H1 (cell line): ENCODE results near the gene CENPX. TPM values are rescaled to one million over a fixed set of nuclear protein-coding genes. Genes with fewer than 3 reads are reported as not detected.

Experiments
- CBX5 ChIP-seq: fragments of 300-800, 300-1000 bp; sonication (generic); IDR thresholded peaks from 2 replicates; pipeline ENCODE4 v1.7.1; 2016; ENCODE audit warnings: antibody characterized with exemption, low read length, low read depth
- TEAD4 ChIP-seq: IDR thresholded peaks from 2 replicates; pipeline ENCODE4 v1.6.1; 2012; ENCODE audit warnings: low read depth, low read length, inconsistent platforms, mixed read lengths
- polyA plus RNA-seq, 7 experiments: library from polyadenylated mRNA; depleted of rRNA in 3 of 7; stranded (reverse) in 5 of 7; unstranded in 2 of 7; fragments of >200 nt in 5 of 7; fragments of 200-250 nt in 2 of 7; gene quantifications; 1 replicate in 5 of 7; 2 replicates in 1 of 7; 4 replicates in 1 of 7; pipeline versions ENCODE4 v1.2.1 to v1.2.3, GENCODE V29; 2011 to 2013; ENCODE audit warnings: missing spikeins in 2 of 7, mixed read lengths in 2 of 7
- total RNA-seq: library from RNA; stranded (reverse); fragmentation: NEBNext Ultra II Directional; extraction: Animal tissue kit (Norgen Biotek cat#: 25700); gene quantifications from 2 replicates; pipeline ENCODE4 v1.2.1, GENCODE V29; 2021

Gene CENPX
- total and polyA plus RNA-seq, 2 of the 8 experiments (the other 6 are each of a cell fraction or from before 2014, with no cell fraction given): 116 to 122 TPM

DNA sequence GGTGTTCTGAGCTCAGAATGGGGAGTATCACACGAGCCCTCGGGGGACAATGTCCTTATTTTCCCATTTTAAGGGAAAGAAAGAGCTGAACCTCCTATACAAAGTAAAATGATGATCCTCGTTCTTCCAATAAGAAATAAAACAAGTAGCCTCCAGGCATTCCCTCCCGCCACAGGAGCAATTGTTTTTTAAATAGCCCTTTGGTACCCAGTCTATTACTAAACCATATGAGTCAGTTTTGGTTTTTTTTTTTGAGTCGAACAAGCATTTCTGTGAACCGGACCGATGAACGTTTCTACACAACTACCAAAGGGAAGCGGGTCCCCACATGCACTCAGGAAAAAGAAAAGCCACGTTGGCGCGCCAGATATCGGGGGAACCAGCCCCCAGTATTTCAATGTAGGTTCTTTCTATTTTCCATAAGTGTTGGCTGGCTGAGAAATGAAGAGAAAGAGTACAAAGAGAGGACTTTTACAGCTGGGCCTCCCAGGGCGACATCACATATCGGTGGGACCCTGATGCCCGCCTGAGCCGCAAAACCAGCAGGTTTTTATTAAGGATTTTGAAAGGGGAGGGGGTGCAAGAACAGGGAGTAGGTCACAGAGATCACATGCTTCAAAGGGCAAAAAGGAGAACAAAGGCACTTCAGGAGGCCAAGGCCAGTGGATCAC is 18.6 kb upstream of the CENPX start (continued):
- TF ChIP-seq CBX5 (no peak), TEAD4 (no peak)
- TF ChIP-seq, all 59 proteins: peak for 0
